ENCODE results near the gene TTC17. TPM values are rescaled to one million over a fixed set of nuclear protein-coding genes. Genes with fewer than 3 reads are reported as not detected.

Gene TTC17
- total RNA-seq, 1 experiment from 2014 or later: 42.1 TPM

DNA sequence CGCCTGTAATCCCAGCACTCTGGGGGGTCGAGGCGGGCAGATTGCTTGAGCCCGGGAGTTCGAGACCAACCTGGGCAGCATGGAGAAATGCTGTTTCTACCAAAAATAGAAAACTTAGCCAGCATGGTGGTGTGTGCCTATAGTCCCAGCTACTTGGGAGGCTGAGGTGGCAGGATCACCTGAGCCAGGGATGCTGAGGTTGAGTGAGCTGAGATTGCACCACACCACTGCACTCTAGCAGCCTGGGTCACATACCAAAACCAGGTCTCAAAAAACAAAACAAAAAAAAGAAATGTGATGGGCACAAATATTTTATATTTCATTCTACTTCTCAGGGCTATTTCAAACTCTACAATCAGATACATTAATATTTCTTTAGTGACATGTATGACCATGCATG is 25.7 kb downstream of the TTC17 start:
- Histone ChIP-seq H4K20me1 (ENCODE audit: low read length) (no peaks in the 10 kb centered on the region), H3K36me3 (ENCODE audit: low read depth, low read length) (peaks cover 21% of the 10 kb centered on the region; the same call in 1 of the 2 replicates), H3K79me2 (ENCODE audit: low read length) (no peaks in the 10 kb centered on the region), H2AFZ (ENCODE audit: low read length) (no peak overlapping the region), H3K9me2 (replicated peaks; ENCODE audit: low read length) (no peaks in the 10 kb centered on the region), H3K9ac (ENCODE audit: low read length) (no peak overlapping the region), H3K4me2 (ENCODE audit: low read length) (no peak overlapping the region), H3K27me3 (ENCODE audit: low read length) (no peaks in the 10 kb centered on the region), H3K27ac (ENCODE audit: low read length) (no peak overlapping the region), H3K9me3 (ENCODE audit: low read length) (no peaks in the 10 kb centered on the region), H3K4me3 (ENCODE audit: low read length) (no peak overlapping the region), H3F3A (ENCODE audit: low read length, unreplicated experiment) (no peaks in the 10 kb centered on the region), H3K4me1 (ENCODE audit: insufficient read depth, low read length) (no peaks in the 10 kb centered on the region)
- intact Hi-C loops (cut with micrococcal nuclease): no loop called here
- TF ChIP-seq EZH2 (IDR thresholded peaks at IDR 0.05; ENCODE audit: low read length, unreplicated experiment): no peak
- no peak for TF ChIP-seq EZH2phosphoT487 (IDR thresholded peaks at IDR 0.05; ENCODE audit: borderline replicate concordance, low read length)
- TF ChIP-seq, protein P1, sequence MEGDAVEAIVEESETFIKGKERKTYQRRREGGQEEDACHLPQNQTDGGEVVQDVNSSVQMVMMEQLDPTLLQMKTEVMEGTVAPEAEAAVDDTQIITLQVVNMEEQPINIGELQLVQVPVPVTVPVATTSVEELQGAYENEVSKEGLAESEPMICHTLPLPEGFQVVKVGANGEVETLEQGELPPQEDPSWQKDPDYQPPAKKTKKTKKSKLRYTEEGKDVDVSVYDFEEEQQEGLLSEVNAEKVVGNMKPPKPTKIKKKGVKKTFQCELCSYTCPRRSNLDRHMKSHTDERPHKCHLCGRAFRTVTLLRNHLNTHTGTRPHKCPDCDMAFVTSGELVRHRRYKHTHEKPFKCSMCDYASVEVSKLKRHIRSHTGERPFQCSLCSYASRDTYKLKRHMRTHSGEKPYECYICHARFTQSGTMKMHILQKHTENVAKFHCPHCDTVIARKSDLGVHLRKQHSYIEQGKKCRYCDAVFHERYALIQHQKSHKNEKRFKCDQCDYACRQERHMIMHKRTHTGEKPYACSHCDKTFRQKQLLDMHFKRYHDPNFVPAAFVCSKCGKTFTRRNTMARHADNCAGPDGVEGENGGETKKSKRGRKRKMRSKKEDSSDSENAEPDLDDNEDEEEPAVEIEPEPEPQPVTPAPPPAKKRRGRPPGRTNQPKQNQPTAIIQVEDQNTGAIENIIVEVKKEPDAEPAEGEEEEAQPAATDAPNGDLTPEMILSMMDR (conservative IDR thresholded peaks at IDR 0.05; ENCODE audit: low read depth, low read length): no peak
- ATAC-seq: no peak
- POLR2A ChIA-PET (ENCODE audit: unreplicated experiment): no interaction called here
- DNase-seq: no peak
- CTCF ChIA-PET: no interaction called here
- no TSS peak for BruUV-seq (replicated peaks)

DNA sequence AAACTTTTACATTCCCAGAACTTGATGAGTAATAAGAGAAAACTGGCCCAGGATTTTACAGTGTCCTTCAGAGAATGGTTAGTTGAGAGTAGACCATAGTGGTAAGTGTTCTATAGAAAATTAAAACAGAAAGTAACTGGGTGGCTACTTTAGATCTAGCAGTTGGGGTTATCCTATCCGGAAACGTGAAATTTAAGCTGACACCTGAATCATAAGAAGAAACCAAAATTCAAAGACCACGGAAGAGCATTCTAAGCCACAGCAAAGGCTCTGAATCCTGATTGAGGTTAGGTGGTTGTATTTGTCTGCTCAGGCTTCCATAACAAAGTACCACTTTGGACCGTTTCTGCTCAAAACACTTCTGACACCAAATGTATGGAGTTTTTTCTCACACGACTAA is 34.0 kb downstream of the TTC17 start:
- POLR2A ChIA-PET (ENCODE audit: unreplicated experiment): no interaction called here
- Histone ChIP-seq H4K20me1 (ENCODE audit: low read length) (no peaks in the 10 kb centered on the region), H3K4me3 (ENCODE audit: low read length) (no peak overlapping the region), H3K4me2 (ENCODE audit: low read length) (no peak overlapping the region), H3K79me2 (ENCODE audit: low read length) (no peaks in the 10 kb centered on the region), H3K9me3 (ENCODE audit: low read length) (no peaks in the 10 kb centered on the region), H3K9ac (ENCODE audit: low read length) (no peak overlapping the region), H3K9me2 (replicated peaks; ENCODE audit: low read length) (no peaks in the 10 kb centered on the region), H3F3A (ENCODE audit: low read length, unreplicated experiment) (no peaks in the 10 kb centered on the region), H3K27me3 (ENCODE audit: low read length) (no peaks in the 10 kb centered on the region), H3K27ac (ENCODE audit: low read length) (no peak overlapping the region), H2AFZ (ENCODE audit: low read length) (no peak overlapping the region), H3K4me1 (ENCODE audit: insufficient read depth, low read length) (no peaks in the 10 kb centered on the region), H3K36me3 (ENCODE audit: low read depth, low read length) (peaks cover 42% of the 10 kb centered on the region)
- CTCF ChIA-PET: no interaction called here
- DNase-seq (no peak), ATAC-seq (no peak)
- intact Hi-C loops (cut with micrococcal nuclease): no loop called here
- TF ChIP-seq, protein P1 (conservative IDR thresholded peaks at IDR 0.05; ENCODE audit: low read depth, low read length): no peak
- TF ChIP-seq EZH2phosphoT487 (IDR thresholded peaks at IDR 0.05; ENCODE audit: borderline replicate concordance, low read length): no peak
- BruUV-seq (replicated peaks): no TSS peak

DNA sequence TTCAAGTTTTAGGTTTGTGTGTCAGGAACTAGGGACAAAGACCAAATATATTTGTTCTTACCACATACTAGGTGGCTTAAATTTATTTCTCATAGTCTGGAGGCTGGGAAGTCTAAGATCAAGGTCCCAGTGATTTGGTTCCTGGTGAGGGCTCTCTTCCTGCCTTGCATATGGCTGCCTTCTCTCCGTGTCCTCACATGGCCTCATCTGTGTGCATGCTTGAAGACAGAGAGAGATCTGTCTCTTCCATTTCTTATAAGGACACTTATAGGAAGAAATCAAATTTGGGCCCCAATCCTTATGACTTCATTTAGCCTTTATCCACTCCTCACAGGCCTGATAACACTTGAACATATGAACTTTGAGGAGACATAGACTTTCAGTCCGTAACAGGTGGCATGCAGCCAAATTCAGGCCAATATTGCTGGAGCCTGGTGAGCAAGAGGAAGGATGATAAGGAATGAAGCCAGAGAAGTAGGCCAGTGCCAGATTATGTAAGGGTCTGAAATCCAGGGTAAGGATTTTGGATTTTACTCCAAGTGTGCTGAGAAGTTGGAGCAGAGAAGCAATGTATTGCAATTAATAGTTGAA is 35.1 kb downstream of the TTC17 start:
- peaks cover 49% of the 10 kb centered on the region for H3K36me3 ChIP-seq (ENCODE audit: low read depth, low read length)
- no peak for ATAC-seq

More for the DNA sequence above, 35.1 kb downstream of the TTC17 start:
- ChIA-PET POLR2A (ENCODE audit: unreplicated experiment) (no interaction called here), CTCF (no interaction called here)
- no TSS peak for BruUV-seq (replicated peaks)
- Histone ChIP-seq H3K27me3 (ENCODE audit: low read length) (no peaks in the 10 kb centered on the region), H3K4me1 (ENCODE audit: insufficient read depth, low read length) (no peaks in the 10 kb centered on the region), H3K79me2 (ENCODE audit: low read length) (no peaks in the 10 kb centered on the region), H3F3A (ENCODE audit: low read length, unreplicated experiment) (no peaks in the 10 kb centered on the region), H3K9me3 (ENCODE audit: low read length) (no peaks in the 10 kb centered on the region), H2AFZ (ENCODE audit: low read length) (no peak overlapping the region), H4K20me1 (ENCODE audit: low read length) (no peaks in the 10 kb centered on the region), H3K9me2 (replicated peaks; ENCODE audit: low read length) (no peaks in the 10 kb centered on the region), H3K27ac (ENCODE audit: low read length) (no peak overlapping the region), H3K9ac (ENCODE audit: low read length) (no peak overlapping the region), H3K4me3 (ENCODE audit: low read length) (no peak overlapping the region), H3K4me2 (ENCODE audit: low read length) (no peak overlapping the region)
- TF ChIP-seq EZH2 (IDR thresholded peaks at IDR 0.05; ENCODE audit: low read length, unreplicated experiment) (no peak), EZH2phosphoT487 (IDR thresholded peaks at IDR 0.05; ENCODE audit: borderline replicate concordance, low read length) (no peak)
- TF ChIP-seq, protein P1 (conservative IDR thresholded peaks at IDR 0.05; ENCODE audit: low read depth, low read length): no peak
- intact Hi-C loops (cut with micrococcal nuclease): no loop called here
- no peak for DNase-seq

Measured in PC-3 (cell line).